Subcutaneous abdominal adipose tissue (tissue), 5 donors: ENCODE results near the gene PRR18.

Experiments
- H3K27ac ChIP-seq: one replicate; pipeline ENCODE4 v1.7.0; 2013; ENCODE audit warnings: low read depth, mild to moderate bottlenecking, inconsistent platforms, low read length, moderate library complexity
- H3K27me3 ChIP-seq, 5 donors: one replicate each; pipeline ENCODE4 v1.7.0; 2013; ENCODE audit warnings: low read length in 5 of 5, inconsistent platforms in 1 of 5; ENCODE audit not compliant: control insufficient read depth in 5 of 5, insufficient read depth in 4 of 5
- H3K36me3 ChIP-seq, 5 donors: one replicate each; pipeline ENCODE4 v1.7.0; 2013; ENCODE audit warnings: low read length in 5 of 5; ENCODE audit not compliant: control insufficient read depth in 5 of 5, insufficient read depth in 5 of 5
- H3K4me1 ChIP-seq, 5 donors: one replicate each; pipeline ENCODE4 v1.7.0; 2013; ENCODE audit warnings: low read length in 5 of 5, mild to moderate bottlenecking in 3 of 5, moderate library complexity in 1 of 5; ENCODE audit not compliant: control insufficient read depth in 5 of 5, insufficient read depth in 5 of 5
- H3K4me3 ChIP-seq, 5 donors: one replicate each; pipeline ENCODE4 v1.7.0; 2013; ENCODE audit warnings: low read length in 5 of 5, low read depth in 1 of 5
- H3K9ac ChIP-seq, 5 donors: one replicate each; pipeline ENCODE4 v1.7.0; 2013; ENCODE audit warnings: low read length in 5 of 5, mild to moderate bottlenecking in 4 of 5, moderate library complexity in 3 of 5
- H3K9me3 ChIP-seq, 5 donors: one replicate each; pipeline ENCODE4 v1.7.0; 2013; ENCODE audit warnings: low read length in 5 of 5; ENCODE audit not compliant: control insufficient read depth in 5 of 5
- donor health status: healthy.
- donor health status: healthy.
- donor health status: healthy.
- donor health status: healthy.
- donor health status: healthy.

The PRR18 gene

DNA sequence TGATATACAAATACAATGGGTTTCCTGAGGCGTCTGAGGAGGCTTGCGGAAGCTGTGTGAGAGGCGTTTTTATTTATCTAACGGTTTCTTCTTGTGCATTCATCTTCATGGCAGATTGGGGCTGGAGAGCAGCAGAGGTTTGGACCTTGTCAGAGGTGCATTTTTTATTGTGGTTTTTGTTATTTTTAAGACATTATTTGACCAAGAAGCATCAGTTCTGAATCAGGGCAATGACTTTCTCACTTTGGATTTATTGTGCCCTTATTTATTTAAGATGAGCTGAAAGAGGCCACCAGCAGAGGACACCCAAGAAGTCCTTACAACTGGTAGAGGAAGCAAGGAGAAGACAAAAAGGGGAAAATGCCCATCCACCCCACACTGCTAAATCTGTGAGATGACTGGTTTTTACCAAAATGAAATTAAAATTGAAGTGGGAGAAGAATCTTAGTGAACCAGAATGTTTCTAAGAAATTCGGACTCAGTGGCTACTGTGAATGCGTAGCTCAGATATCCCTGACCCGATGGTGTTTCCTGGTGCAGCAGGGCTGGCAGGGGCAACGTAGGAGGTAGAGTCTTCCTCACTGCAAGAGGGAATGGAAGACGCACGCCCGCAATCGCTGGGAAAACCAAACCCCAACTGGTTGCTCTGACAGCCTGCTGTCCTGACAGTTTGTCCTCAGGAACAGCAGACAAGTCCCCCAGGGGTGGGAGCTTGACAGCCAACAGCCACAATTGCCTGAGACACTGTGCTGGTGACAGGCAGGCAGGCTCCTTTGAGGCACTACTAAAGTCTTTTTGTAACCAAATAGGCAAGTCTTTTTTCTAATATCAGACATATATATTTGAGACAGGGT is 14.2 kb downstream of the PRR18 start:
- Histone ChIP-seq H3K36me3 (no peaks in the 10 kb centered on the region), H3K27ac (no peak overlapping the region), H3K4me3 (no peak overlapping the region), H3K4me1 (no peaks in the 10 kb centered on the region), H3K9ac (no peak overlapping the region), H3K27me3 (peaks cover 0 to 10% (median 5%) of the 10 kb centered on the region in 5 donors), H3K9me3 (no peaks in the 10 kb centered on the region)

DNA sequence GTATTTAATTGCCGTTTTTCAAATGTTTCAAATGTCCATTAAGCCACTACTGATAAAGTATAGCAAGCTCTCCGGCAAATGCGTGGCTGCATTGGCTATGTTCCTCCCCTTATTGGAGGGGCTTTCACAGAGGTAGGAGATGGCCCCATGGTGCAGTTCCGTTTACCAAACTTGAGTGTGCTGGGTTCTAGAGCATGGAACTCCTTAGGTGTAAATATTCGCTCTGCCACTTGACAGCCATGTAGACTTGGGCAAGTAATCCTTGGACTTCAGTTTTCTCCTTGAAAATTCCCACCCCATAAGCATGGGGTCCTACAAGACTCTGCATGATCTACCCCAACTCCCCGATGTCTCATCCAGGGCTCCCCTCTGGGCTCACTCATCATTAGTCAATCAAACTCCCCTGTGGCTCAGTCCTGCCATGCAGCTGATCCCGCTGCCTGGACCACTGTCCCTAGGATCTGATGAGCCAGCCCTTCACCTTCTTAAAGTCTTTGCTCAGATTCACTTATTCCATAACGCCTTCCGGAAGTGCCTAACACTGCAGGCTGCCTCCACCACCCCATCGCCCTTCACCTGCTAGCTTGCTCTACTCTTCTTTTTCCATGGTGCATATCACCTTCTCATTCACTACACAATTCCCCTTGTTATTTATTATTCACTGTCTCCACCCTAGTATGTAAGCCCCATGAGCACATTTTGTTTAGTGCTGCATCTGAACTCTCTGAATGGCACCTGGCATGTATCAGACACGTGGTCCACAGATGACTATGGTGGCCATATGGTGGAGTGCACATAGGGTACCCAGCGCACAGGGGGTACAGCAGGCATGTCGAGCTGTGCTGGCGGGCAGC is 18.8 kb downstream of the PRR18 start:
- Histone ChIP-seq H3K4me3 (no peak overlapping the region), H3K4me1 (no peaks in the 10 kb centered on the region), H3K9ac (no peak overlapping the region), H3K27ac (no peak overlapping the region), H3K9me3 (no peaks in the 10 kb centered on the region), H3K36me3 (no peaks in the 10 kb centered on the region), H3K27me3 (peaks cover 0 to 4% (median under 1%) of the 10 kb centered on the region in 5 donors)

GRCh38 chr6:166286839-166287271 is 21.3 kb downstream of the PRR18 start:
- Histone ChIP-seq H3K4me1 (no peaks in the 10 kb centered on the region), H3K4me3 (no peak overlapping the region), H3K9ac (no peak overlapping the region), H3K27me3 (peaks cover 4 to 9% (median 6%) of the 10 kb centered on the region in 5 donors), H3K36me3 (no peaks in the 10 kb centered on the region), H3K27ac (no peak overlapping the region), H3K9me3 (no peaks in the 10 kb centered on the region)

DNA sequence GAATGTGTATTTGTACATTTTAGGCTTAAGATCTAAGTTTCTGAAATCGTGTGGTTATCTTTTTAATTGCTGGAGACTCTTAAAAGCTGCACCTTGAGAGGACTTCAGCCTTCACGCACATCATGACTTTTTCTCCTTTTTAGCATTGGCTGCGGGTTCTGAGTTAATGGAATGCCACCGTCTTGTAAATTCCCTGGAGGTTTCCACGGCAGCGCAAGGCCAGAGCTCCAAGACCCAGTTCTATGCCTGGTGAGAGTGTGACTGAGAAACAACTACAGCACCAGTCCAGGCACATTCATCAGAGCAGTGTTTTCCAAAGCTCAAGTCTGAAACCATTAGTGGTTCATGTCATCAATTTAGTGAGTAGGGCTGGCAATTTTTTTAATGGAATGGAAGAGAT is 23.0 kb downstream of the PRR18 start:
- no peak overlapping the region for H3K9ac ChIP-seq
- no peak overlapping the region for H3K4me3 ChIP-seq
- H3K9me3 ChIP-seq, result no peaks in the 10 kb centered on the region
- no peak overlapping the region for H3K27ac ChIP-seq
- peaks cover 4 to 14% (median 6%) of the 10 kb centered on the region in 5 donors for H3K27me3 ChIP-seq
- no peaks in the 10 kb centered on the region for H3K36me3 ChIP-seq
- no peaks in the 10 kb centered on the region for H3K4me1 ChIP-seq

GRCh38 chr6:166284640-166285039 is 23.6 kb downstream of the PRR18 start:
- H3K36me3 ChIP-seq, result no peaks in the 10 kb centered on the region
- peaks cover 4 to 14% (median 6%) of the 10 kb centered on the region in 5 donors for H3K27me3 ChIP-seq
- H3K27ac ChIP-seq, result no peak overlapping the region

GRCh38 chr6:166282394-166283032 is 25.7 kb downstream of the PRR18 start:
- no peak overlapping the region for H3K4me3 ChIP-seq
- H3K4me1 ChIP-seq, result peaks cover 0 to 5% (median 0%) of the 10 kb centered on the region in 5 donors
- H3K36me3 ChIP-seq, result no peaks in the 10 kb centered on the region
- H3K9me3 ChIP-seq, result no peaks in the 10 kb centered on the region
- peaks cover 4 to 14% (median 6%) of the 10 kb centered on the region in 5 donors for H3K27me3 ChIP-seq
- no peak overlapping the region for H3K9ac ChIP-seq
- H3K27ac ChIP-seq, result no peak overlapping the region

More at GRCh38 chr6:166284640-166285039, 23.6 kb downstream of the PRR18 start:
- H3K4me1 ChIP-seq, result no peaks in the 10 kb centered on the region
- H3K4me3 ChIP-seq, result no peak overlapping the region
- H3K9ac ChIP-seq, result no peak overlapping the region
- no peaks in the 10 kb centered on the region for H3K9me3 ChIP-seq

DNA sequence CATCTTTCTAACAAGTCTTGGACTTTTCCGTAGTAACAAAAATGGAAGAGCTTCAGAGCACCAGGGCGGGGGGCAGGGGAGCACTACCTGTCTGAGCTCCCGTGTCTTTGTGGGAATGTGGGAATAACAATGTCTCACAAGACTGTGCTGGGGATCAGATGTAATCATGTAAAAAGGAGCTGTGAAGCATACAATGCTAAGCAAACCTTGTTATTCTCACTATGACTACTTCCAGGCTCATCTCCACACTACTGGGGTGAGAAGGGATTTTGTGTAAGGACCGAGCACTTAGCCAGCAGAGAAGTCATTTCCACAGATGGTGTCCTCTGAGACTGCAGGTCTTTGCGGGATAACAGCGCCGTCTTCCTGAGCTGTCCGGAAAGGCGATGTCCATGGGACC is 27.1 kb downstream of the PRR18 start:
- Histone ChIP-seq H3K27ac (no peak overlapping the region), H3K4me3 (no peak overlapping the region), H3K27me3 (peaks cover 4 to 14% (median 6%) of the 10 kb centered on the region in 5 donors), H3K36me3 (no peaks in the 10 kb centered on the region), H3K9me3 (no peaks in the 10 kb centered on the region), H3K4me1 (peaks cover 0 to 15% (median 8%) of the 10 kb centered on the region in 5 donors), H3K9ac (no peak overlapping the region)

GRCh38 chr6:166279393-166279679 is 28.9 kb downstream of the PRR18 start:
- no peak overlapping the region for H3K9ac ChIP-seq
- no peak overlapping the region for H3K4me3 ChIP-seq

GRCh38 chr6:166278579-166279392 is 29.4 kb downstream of the PRR18 start:
- peaks cover 0 to 21% (median 3%) of the 10 kb centered on the region in 5 donors for H3K27me3 ChIP-seq
- H3K27ac ChIP-seq, result no peak overlapping the region
- no peaks in the 10 kb centered on the region for H3K9me3 ChIP-seq
- H3K4me3 ChIP-seq, result no peak overlapping the region
- peaks cover 0 to 15% (median 8%) of the 10 kb centered on the region in 5 donors for H3K4me1 ChIP-seq
- no peak overlapping the region for H3K9ac ChIP-seq
- H3K36me3 ChIP-seq, result no peaks in the 10 kb centered on the region

More at GRCh38 chr6:166279393-166279679, 28.9 kb downstream of the PRR18 start:
- peaks cover 0 to 21% (median 5%) of the 10 kb centered on the region in 5 donors for H3K27me3 ChIP-seq
- H3K27ac ChIP-seq, result no peak overlapping the region
- peaks cover 0 to 15% (median 8%) of the 10 kb centered on the region in 5 donors for H3K4me1 ChIP-seq
- H3K36me3 ChIP-seq, result no peaks in the 10 kb centered on the region
- H3K9me3 ChIP-seq, result no peaks in the 10 kb centered on the region
